Stomach (tissue), 9 donors: Measurements from ENCODE around the gene PLCH1. TPM values are rescaled to one million over a fixed set of nuclear protein-coding genes. Genes with fewer than 3 reads are reported as not detected.

Source experiments
- DNase-seq, 2 donors: peaks; one replicate each; pipeline versions ENCODE4 v3.0.0 to v3.0.0-alpha.2; 2013 to 2019
- H3K27ac ChIP-seq, 5 donors: fragments of 200-600 bp in 4 of 5; sonication (generic) in 4 of 5; one replicate each; pipeline ENCODE4 v1.5.1; 2013 to 2019; ENCODE audit warnings: mild to moderate bottlenecking in 1 of 5, moderate library complexity in 1 of 5
- H3K27me3 ChIP-seq, 3 donors: fragments of 200-600 bp; sonication (generic); one replicate each; pipeline ENCODE4 v1.5.1; 2017 to 2019; ENCODE audit warnings: mixed run types in 1 of 3
- H3K36me3 ChIP-seq, 4 donors: fragments of 200-600 bp; sonication (generic); 1 replicate in 3 of 4; 2 replicates in 1 of 4; pipeline ENCODE4 v1.5.1; 2016 to 2019
- H3K4me1 ChIP-seq, 4 donors: fragments of 200-600 bp; sonication (generic); one replicate each; pipeline ENCODE4 v1.5.1; 2016 to 2019
- H3K4me3 ChIP-seq, 4 donors: fragments of 200-600 bp; sonication (generic) in 3 of 4; one replicate each; pipeline ENCODE4 v1.5.1; 2016 to 2019; ENCODE audit warnings: mild to moderate bottlenecking in 1 of 4
- H3K9me3 ChIP-seq, 4 donors: fragments of 200-600 bp; sonication (generic); one replicate each; pipeline ENCODE4 v1.5.1; 2016 to 2019
- EP300 ChIP-seq: sonication (generic); formaldehyde crosslinking; IDR thresholded peaks from one replicate; pipeline ENCODE4 v1.6.1; 2017; ENCODE audit warnings: antibody characterized with exemption
- POLR2A ChIP-seq, 4 donors: fragments of 450-650 bp; IDR thresholded peaks; one replicate each; pipeline ENCODE4 v1.6.1; 2016; ENCODE audit warnings: antibody characterized with exemption in 4 of 4, control low read depth in 2 of 4, mild to moderate bottlenecking in 1 of 4, moderate library complexity in 1 of 4
- POLR2AphosphoS5 ChIP-seq, 3 donors: sonication (generic); formaldehyde crosslinking; IDR thresholded peaks; one replicate each; pipeline ENCODE4 v1.6.1; 2016; ENCODE audit warnings: antibody characterized with exemption in 3 of 3
- WGBS, 5 donors: extraction: QIAGEN DNeasy Blood & Tissue Kit in 3 of 5; methylation state at CpG; one replicate each; pipeline versions ENCODE4 v1.1.5 to v1.1.7; 2013 to 2018; 5-methylcytosine and 5-hydroxymethylcytosine counted together
- intact Hi-C: fragments of 100-400 bp; cut with DNase I; formaldehyde crosslinking; loops from one replicate; pipeline ENCODE4 v1.15.1; 2023; ENCODE audit warnings: low total_unique reads
- polyA plus RNA-seq, 3 donors: library from polyadenylated mRNA; stranded (reverse); fragments of 200-250 nt; gene quantifications; one replicate each; pipeline ENCODE4 v1.2.3, GENCODE V29; 2013
- total RNA-seq, 5 donors: library from RNA; depleted of rRNA; stranded (reverse); fragments of >200 nt; gene quantifications; one replicate each; pipeline versions ENCODE4 v1.1.0 to v1.2.3, GENCODE V29; 2014 to 2016
- TF ChIP-seq, protein P1 (sequence below), 7 experiments: fragments of 450-650 bp in 4 of 7; fragments of 200-600 bp in 3 of 7; sonication (generic) in 3 of 7; IDR thresholded peaks; one replicate each; pipeline ENCODE4 v1.5.1; 2016 to 2019; ENCODE audit warnings: antibody characterized with exemption in 7 of 7, control low read depth in 2 of 7, mild to moderate bottlenecking in 1 of 7
- donor health status: healthy with polysubstance abuse.
- donor health status: Bipolar disorder and iron deficiency.
- donor health status: healthy.

PLCH1 gene
- total and polyA plus RNA-seq, 8 donors, result 0.75 to 18.8 (median 3.3) TPM

DNA sequence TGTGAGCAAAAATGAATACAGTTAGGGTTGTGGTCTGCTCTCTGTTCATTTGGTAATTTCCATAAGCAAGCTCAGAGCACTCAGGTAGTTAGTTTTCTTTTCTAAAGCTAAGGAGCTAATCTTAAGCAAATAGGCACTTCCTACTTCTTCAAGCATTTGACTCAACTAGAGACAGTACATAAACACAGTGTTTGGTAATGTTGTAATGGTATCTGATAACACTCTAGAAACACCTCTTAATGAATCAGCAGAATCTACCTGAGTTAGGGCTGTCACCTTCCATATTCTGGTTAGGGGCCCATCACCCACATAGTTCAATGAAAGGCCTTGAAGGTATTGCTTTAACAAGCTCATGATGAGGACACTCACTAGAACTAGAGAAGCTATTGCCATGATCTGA lies 83.1 kb downstream of the PLCH1 start:
- TF ChIP-seq, protein P1, sequence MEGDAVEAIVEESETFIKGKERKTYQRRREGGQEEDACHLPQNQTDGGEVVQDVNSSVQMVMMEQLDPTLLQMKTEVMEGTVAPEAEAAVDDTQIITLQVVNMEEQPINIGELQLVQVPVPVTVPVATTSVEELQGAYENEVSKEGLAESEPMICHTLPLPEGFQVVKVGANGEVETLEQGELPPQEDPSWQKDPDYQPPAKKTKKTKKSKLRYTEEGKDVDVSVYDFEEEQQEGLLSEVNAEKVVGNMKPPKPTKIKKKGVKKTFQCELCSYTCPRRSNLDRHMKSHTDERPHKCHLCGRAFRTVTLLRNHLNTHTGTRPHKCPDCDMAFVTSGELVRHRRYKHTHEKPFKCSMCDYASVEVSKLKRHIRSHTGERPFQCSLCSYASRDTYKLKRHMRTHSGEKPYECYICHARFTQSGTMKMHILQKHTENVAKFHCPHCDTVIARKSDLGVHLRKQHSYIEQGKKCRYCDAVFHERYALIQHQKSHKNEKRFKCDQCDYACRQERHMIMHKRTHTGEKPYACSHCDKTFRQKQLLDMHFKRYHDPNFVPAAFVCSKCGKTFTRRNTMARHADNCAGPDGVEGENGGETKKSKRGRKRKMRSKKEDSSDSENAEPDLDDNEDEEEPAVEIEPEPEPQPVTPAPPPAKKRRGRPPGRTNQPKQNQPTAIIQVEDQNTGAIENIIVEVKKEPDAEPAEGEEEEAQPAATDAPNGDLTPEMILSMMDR (IDR thresholded peaks at IDR 0.05), result no peak
- TF ChIP-seq POLR2AphosphoS5 (IDR thresholded peaks at IDR 0.05), result peak in 2 of 3 donors; percentile 49 to 54
- Histone ChIP-seq H3K4me3 (no peak overlapping the region), H3K27me3 (no peaks in the 10 kb centered on the region), H3K4me1 (peaks cover 10 to 36% (median 28%) of the 10 kb centered on the region in 4 donors), H3K9me3 (no peaks in the 10 kb centered on the region), H3K27ac (peak overlapping the region; percentile 59 to 84 (median 78)), H3K36me3 (no peaks in the 10 kb centered on the region)
- intact Hi-C loops, result no loop called here
- DNase-seq, result peak in 1 of 2 donors; percentile 55

GRCh38 chr3:155661042-155661441 lies 83.8 kb downstream of the PLCH1 start:
- Histone ChIP-seq H3K36me3 (no peaks in the 10 kb centered on the region), H3K27ac (peak overlapping the region; percentile 59 to 84 (median 78)), H3K27me3 (no peaks in the 10 kb centered on the region), H3K9me3 (no peaks in the 10 kb centered on the region), H3K4me3 (no peak overlapping the region), H3K4me1 (peaks cover 10 to 36% (median 28%) of the 10 kb centered on the region in 4 donors)
- intact Hi-C loops, result no loop called here
- DNase-seq, result no peak
- 36 to 80% (median 68%) methylated on average over 1 of the region's 1 CpG for WGBS, 5 donors
- no peak for TF ChIP-seq POLR2AphosphoS5 (IDR thresholded peaks at IDR 0.05)
- TF ChIP-seq, protein P1 (IDR thresholded peaks at IDR 0.05), result no peak
- TF ChIP-seq POLR2A (IDR thresholded peaks at IDR 0.05), result no peak
- TF ChIP-seq EP300, result no peak

DNA sequence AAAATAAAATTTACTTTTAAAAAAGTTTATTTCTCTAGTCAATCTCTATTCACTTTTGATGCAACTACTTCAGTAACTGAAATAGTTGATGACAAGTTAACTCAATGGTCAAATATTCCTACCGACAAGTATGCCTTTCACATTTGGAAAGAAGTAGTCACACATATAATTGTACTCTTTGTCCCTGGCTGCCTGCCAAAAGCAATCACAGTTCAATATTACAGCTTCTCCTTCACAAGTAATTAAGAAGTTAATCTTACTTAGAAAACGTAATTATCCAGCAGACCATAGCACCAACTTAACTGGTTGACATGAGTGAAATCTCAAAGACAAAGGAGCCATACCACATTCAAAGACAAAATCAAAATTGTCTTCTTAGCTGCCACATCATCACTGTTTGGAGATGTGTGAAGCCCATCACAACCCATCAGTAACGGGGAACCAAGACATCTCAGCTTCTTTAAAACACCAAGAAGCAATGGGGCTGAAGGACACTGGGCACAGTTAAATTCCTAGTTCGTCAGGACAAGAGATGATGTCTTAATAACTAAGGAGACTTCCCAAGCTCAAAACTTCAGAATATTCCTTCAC lies 86.1 kb downstream of the PLCH1 start:
- TF ChIP-seq POLR2A (IDR thresholded peaks at IDR 0.05), result no peak
- H3K4me1 ChIP-seq, result peaks cover 5 to 15% (median 10%) of the 10 kb centered on the region in 4 donors
- no peaks in the 10 kb centered on the region for H3K36me3 ChIP-seq
- H3K4me3 ChIP-seq, result no peak overlapping the region
- no peaks in the 10 kb centered on the region for H3K27me3 ChIP-seq
- intact Hi-C loops, result no loop called here
- WGBS, 5 donors, result 63 to 78% (median 74%) methylated on average over 4 of the region's 4 CpGs
- no peaks in the 10 kb centered on the region for H3K9me3 ChIP-seq
- H3K27ac ChIP-seq, result no peak overlapping the region
- no peak for DNase-seq

DNA sequence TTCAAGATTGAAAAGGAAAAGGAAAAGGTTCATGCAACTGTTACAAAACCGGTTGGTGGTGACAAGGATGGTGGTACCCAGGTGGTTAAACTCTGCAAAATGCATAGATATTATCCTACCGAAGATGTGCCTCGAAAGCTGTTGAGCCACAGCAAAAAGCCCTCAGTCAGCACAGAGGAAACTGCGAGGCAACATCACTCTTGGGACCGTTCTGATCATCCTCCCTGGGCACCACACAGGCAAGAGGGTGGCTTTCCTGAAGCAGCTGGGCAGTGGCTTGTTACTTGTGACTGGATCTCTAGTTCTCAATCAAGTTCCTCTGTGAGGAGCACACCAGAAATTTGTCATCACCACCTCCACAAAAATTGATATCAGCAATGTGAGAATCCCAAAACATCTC lies 86.9 kb downstream of the PLCH1 start:
- Histone ChIP-seq H3K4me3 (no peak overlapping the region), H3K9me3 (no peaks in the 10 kb centered on the region), H3K27me3 (no peaks in the 10 kb centered on the region), H3K4me1 (peaks cover 5 to 10% (median 6%) of the 10 kb centered on the region in 4 donors), H3K36me3 (no peaks in the 10 kb centered on the region), H3K27ac (no peak overlapping the region)
- DNase-seq, result no peak
- intact Hi-C loops, result no loop called here
- TF ChIP-seq EP300 (no peak), POLR2AphosphoS5 (IDR thresholded peaks at IDR 0.05) (no peak), POLR2A (IDR thresholded peaks at IDR 0.05) (no peak)
- TF ChIP-seq, protein P1 (IDR thresholded peaks at IDR 0.05), result no peak
- 91 to 95% (median 94%) methylated on average over 5 of the region's 5 CpGs for WGBS, 5 donors

DNA sequence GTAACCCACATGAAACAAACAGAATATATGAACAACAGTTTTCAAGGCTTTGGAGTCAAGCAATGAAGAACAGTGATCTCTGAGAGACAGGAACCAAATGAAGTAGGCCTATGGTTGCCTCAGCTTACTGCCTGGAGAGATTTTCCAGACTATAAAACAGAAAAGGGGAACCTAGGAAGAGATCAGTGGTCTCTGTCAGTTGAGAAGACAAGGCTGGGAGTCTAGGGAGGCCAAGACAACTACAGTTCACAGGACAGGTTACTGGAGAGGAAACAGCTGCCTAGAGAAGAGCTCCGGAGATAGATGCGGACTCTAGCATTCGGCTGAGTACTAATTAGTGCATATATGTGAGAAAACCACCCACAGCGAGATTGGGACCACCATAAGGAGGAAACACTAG lies 87.7 kb downstream of the PLCH1 start:
- 83 to 97% (median 89%) methylated on average over 4 of the region's 4 CpGs for WGBS, 5 donors
- intact Hi-C loops, result no loop called here
- DNase-seq, result no peak
- Histone ChIP-seq H3K27me3 (no peaks in the 10 kb centered on the region), H3K36me3 (no peaks in the 10 kb centered on the region), H3K4me3 (no peak overlapping the region), H3K4me1 (peaks cover 6 to 16% (median 11%) of the 10 kb centered on the region in 4 donors), H3K27ac (no peak overlapping the region), H3K9me3 (no peaks in the 10 kb centered on the region)
- TF ChIP-seq, protein P1 (IDR thresholded peaks at IDR 0.05), result no peak
- TF ChIP-seq POLR2AphosphoS5 (IDR thresholded peaks at IDR 0.05), result no peak
- no peak for TF ChIP-seq EP300
- TF ChIP-seq POLR2A (IDR thresholded peaks at IDR 0.05), result no peak
